Right forelimb (tissue), 1 donor: ENCODE results near the gene ADAMTS17.

Source experiments
- DNase-seq: peaks from one replicate; pipeline ENCODE4 v3.0.0-alpha.2; 2018

The ADAMTS17 gene

GRCh38 chr15:99923711-99924110 lies 418.1 kb downstream of the ADAMTS17 start:
- DNase-seq: no peak
